HG03442 (cell line): ENCODE results near the gene SPAAR.

ENCODE experiments used
- ATAC-seq: cut with Tn5 transposase; IDR thresholded peaks from one replicate; pipeline ENCODE4 v1.9.1; 2021; ENCODE audit warnings: mild to moderate bottlenecking, moderate library complexity; ENCODE audit not compliant: unreplicated experiment

SPAAR gene

DNA sequence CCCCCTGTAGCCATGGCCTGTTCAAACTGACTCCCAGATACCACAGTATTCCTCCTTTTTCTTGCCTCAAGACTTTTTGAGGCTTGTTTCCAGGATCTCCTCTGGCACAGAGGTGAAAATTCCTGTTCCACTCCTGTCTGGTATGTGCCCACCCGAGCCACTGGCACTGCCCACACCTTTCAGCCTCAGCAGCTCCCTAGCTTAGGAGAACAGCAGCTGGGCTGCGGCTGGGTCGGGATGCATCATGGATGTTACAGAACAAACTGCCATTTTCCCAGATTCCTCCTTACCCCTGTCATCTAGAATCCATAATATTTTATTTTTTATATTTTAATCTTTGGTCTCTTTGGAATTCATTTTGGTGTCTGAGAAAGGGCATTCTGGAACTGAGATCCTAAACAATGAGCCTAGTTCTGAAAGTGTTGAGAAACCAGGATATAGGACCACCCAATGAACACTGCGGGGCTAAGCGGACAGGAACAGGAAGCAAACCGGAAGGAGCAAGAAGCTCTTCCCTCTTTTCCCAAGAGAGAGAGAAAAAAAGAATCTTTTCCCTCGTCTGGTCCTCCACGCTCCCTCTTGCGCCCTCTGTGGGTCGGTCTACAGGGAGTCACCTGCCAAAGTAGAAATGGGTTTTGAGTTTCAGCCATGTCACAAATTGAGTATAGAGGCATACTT, 36.2 kb downstream of the SPAAR start:
- no peak for ATAC-seq

GRCh38 chr9:35948451-35948850, 39.2 kb downstream of the SPAAR start:
- no peak for ATAC-seq

DNA sequence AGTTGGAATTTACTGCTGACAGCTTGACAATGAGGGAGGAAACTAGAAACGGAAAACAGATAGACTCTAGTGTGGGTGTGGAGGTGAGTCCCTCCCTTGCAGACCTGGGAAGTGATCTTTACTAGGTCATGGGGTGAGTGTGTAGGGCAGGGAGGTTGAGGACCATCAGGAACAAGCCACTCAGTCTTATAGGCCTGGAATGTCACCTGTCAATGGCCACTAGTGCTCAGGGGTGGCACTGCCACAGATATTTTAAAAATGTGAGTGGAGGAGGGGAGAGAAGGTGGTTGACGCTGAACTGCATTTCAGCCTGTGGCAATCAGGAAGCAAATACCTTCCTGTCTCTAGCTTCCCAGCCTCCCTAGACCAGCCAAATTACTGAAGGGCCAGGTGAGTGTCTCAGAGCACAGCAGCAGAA, 39.6 kb downstream of the SPAAR start:
- no peak for ATAC-seq

GRCh38 chr9:35951736-35952135, 42.4 kb downstream of the SPAAR start:
- no peak for ATAC-seq

- no peak for ATAC-seq
These were observed 43.4 kb downstream of the SPAAR start for GRCh38 chr9:35952526-35953191.

DNA sequence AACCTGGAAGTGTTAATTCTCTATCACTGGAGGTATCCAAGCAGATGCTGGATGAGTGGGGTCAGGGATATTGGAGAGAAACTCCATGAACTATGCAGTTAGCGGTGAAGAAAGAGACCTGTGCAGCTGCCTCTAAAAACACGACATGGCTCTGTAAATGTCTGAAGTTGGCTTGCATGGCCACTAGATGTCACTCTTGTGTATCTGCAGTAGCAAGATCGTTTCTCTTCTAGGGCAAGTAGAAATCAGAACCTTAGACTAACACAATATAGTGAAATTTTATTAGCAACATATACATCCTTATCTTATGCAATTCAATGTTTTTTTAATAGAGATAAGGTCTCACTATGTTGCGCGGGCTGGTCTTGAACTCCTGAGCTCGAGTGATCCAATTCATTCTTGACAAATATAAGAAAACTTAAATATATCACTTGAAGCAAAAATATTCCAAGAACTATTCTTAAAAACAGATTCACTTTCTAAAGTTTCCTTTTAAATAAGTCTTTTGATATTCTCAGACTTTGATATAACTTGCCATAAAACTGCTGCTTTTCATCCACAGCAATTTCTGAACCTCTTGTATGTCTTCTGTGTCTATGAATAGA, 45.8 kb downstream of the SPAAR start:
- no peak for ATAC-seq

- no peak for ATAC-seq
These were observed 47.4 kb downstream of the SPAAR start for GRCh38 chr9:35956651-35957050.

DNA sequence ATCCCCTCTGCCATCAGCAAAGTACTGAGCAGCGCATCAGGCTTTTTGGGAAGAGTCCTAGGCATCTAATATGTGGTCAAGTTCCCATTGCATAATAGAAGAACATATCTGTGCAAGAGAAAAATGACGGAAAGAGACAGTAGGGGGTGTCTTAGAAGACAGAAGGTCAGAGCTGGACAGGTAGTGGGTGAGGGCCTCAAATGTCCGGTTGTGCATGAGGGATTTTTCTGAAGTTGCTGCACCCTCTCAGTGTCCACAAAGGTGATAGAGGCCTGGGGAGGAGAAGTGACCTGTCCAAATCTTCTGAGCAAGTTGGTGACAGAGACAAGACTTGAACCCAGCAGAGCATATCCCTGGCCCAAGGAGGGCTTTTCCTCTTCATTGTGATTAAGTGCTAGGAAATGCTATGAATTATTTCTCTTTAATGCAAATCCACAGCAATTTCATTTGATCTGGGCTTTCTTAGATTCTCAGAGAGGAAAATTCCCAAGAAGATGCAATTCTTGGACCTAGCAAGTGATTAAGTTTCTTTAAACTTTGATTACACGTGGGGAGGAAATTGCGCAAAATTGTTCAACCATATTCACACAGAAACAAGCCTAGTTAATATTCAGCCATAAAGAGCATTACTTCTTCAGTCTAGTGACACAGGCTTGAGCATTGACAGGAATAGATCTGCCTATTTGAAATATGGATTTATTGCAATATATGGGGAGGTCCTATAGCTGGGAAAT, 49.0 kb downstream of the SPAAR start, which contains the start of gene OR2S2:
Gene OR2S2 (minus strand): TSS at position 51 of the 734 bp plus-strand sequence. CDS start 56 bp downstream, outside the sequence.
- ATAC-seq = no peak

DNA sequence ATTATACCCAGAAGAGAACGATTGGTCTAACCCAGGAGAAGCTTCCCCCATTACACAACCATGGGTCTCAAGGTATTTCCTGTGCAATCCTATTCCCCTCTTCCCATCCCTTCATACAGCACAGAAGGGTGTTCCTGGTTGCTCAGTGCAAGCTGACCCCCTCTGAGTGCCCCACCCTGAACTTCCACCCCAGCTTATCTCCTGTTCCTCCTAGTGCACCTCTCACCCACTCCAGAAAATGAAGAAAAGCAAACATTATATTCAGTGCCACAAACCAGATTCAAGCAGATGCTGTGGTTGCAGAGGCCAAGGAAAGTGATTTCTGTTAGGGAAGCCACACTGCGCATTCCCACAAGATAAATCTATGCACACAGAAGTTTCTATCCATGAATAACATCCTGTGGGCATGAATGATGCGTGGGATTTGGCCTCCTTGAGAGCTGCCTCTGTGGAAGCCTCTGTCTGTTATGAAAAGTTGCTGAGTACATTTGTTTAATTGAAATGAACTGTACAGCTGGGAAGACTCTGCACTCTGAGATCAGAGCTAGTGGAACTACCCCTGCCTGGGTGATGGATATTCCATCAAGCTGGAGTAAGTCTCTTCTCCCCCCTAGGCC, 50.9 kb downstream of the SPAAR start:
- ATAC-seq = no peak
